ENCODE measurements around the gene CNTFR. TPM values are rescaled to one million over a fixed set of nuclear protein-coding genes. Genes with fewer than 3 reads are reported as not detected.

The CNTFR gene
- total RNA-seq, 1 experiment from 2014 or later, result not detected

DNA sequence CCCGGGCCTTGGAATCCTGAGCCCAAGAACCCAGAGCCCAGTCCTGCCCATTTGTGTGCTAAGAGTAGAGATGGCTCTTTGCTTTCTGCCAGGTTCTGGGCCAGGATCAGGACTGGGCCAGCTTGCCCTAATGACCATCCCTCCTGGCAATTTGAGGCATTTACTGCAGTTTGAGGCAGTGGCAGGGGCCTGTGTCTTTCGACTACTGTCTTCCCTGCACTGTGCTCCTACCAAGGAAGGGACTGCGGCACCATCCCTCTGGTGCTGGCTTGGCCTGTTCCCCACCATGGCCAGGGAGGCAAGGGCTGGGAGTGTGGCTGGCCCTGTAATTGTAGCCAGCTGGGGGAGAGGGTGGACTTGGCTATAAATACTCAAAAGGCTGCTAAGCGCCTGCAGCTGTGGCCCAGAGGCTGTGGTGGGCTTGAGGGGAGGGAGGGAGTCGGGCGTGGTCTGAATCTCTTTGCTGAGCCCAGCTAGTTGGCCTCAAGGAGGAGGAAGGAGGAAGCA, 71.4 kb downstream of the CNTFR start:
- Mint-ChIP-seq H3K4me1 (ENCODE audit: low read depth, unreplicated experiment) (peaks cover 9% of the 10 kb centered on the region), H3K27me3 (ENCODE audit: unreplicated experiment) (peaks cover 83% of the 10 kb centered on the region), H3K36me3 (ENCODE audit: insufficient read depth, unreplicated experiment) (no peaks in the 10 kb centered on the region), H3K27ac (ENCODE audit: unreplicated experiment) (no peak overlapping the region), H3K9me3 (ENCODE audit: low read depth, unreplicated experiment) (no peaks in the 10 kb centered on the region), H3K4me3 (ENCODE audit: low read depth, unreplicated experiment) (no peak overlapping the region)
- CTCF ChIA-PET, result no interaction called here
- BruUV-seq (replicated peaks), result no TSS peak
- no peak for TF ChIP-seq CTCF (IDR thresholded peaks at IDR 0.05; ENCODE audit: unreplicated experiment)
- intact Hi-C loops (cut with micrococcal nuclease; ENCODE audit: unreplicated experiment), result no loop called here
- DNase-seq, result no peak

DNA sequence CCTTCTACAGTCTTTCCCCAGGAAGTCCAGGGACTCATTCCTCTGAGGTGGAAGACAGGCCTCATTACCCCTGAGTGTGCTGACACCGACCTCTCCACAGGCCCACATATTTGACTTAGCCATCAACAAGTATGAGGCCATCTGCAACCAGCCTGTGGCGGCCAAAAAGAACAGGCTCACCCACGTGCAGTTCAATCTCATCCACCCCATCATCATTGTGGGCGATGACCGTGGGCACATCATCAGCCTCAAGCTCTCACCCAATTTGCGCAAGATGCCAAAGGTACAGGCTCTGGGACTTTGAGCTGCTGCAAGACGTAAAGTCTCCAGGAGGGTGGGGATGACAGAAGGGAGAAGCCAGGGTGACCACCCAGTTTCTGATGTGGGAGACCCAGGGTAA, 72.3 kb downstream of the CNTFR start:
- no peak for DNase-seq
- intact Hi-C loops (cut with micrococcal nuclease; ENCODE audit: unreplicated experiment), result no loop called here
- BruUV-seq (replicated peaks), result no TSS peak
- peaks cover 2% of the 10 kb centered on the region for H3K4me1 Mint-ChIP-seq (ENCODE audit: low read depth, unreplicated experiment)
- CTCF ChIA-PET, result no interaction called here
- no peak overlapping the region for H3K27ac Mint-ChIP-seq (ENCODE audit: unreplicated experiment)
- H3K9me3 Mint-ChIP-seq (ENCODE audit: low read depth, unreplicated experiment), result no peaks in the 10 kb centered on the region
- no peak for TF ChIP-seq CTCF (IDR thresholded peaks at IDR 0.05; ENCODE audit: unreplicated experiment)
- H3K36me3 Mint-ChIP-seq (ENCODE audit: insufficient read depth, unreplicated experiment), result no peaks in the 10 kb centered on the region
- H3K27me3 Mint-ChIP-seq (ENCODE audit: unreplicated experiment), result peaks cover 75% of the 10 kb centered on the region
- H3K4me3 Mint-ChIP-seq (ENCODE audit: low read depth, unreplicated experiment), result no peak overlapping the region

GRCh38 chr9:34515959-34516358, 73.6 kb downstream of the CNTFR start:
- H3K27ac Mint-ChIP-seq (ENCODE audit: unreplicated experiment), result no peak overlapping the region
- CTCF ChIA-PET, result no interaction called here
- TF ChIP-seq CTCF (IDR thresholded peaks at IDR 0.05; ENCODE audit: unreplicated experiment), result no peak
- no peak for DNase-seq
- no TSS peak for BruUV-seq (replicated peaks)
- H3K27me3 Mint-ChIP-seq (ENCODE audit: unreplicated experiment), result peaks cover 75% of the 10 kb centered on the region
- H3K36me3 Mint-ChIP-seq (ENCODE audit: insufficient read depth, unreplicated experiment), result no peaks in the 10 kb centered on the region
- no peaks in the 10 kb centered on the region for H3K4me1 Mint-ChIP-seq (ENCODE audit: low read depth, unreplicated experiment)
- no peak overlapping the region for H3K4me3 Mint-ChIP-seq (ENCODE audit: low read depth, unreplicated experiment)
- intact Hi-C loops (cut with micrococcal nuclease; ENCODE audit: unreplicated experiment), result no loop called here
- H3K9me3 Mint-ChIP-seq (ENCODE audit: low read depth, unreplicated experiment), result no peaks in the 10 kb centered on the region

- intact Hi-C loops (cut with micrococcal nuclease; ENCODE audit: unreplicated experiment), result no loop called here
- Mint-ChIP-seq H3K4me3 (ENCODE audit: low read depth, unreplicated experiment) (no peak overlapping the region), H3K4me1 (ENCODE audit: low read depth, unreplicated experiment) (no peaks in the 10 kb centered on the region), H3K9me3 (ENCODE audit: low read depth, unreplicated experiment) (no peaks in the 10 kb centered on the region), H3K27me3 (ENCODE audit: unreplicated experiment) (peaks cover 75% of the 10 kb centered on the region), H3K27ac (ENCODE audit: unreplicated experiment) (no peak overlapping the region), H3K36me3 (ENCODE audit: insufficient read depth, unreplicated experiment) (no peaks in the 10 kb centered on the region)
- CTCF ChIA-PET, result no interaction called here
- BruUV-seq (replicated peaks), result no TSS peak
- TF ChIP-seq CTCF (IDR thresholded peaks at IDR 0.05; ENCODE audit: unreplicated experiment), result no peak
- no peak for DNase-seq
These were observed 74.7 kb downstream of the CNTFR start for GRCh38 chr9:34514816-34515215.

Data from Calu3 (cell line).